Neural progenitor cell (in vitro differentiated cells): Measurements from ENCODE around the gene RSPH10B2.
"Not testable (repeated sequence)": the region's sequence is repeated elsewhere in the genome, so short reads cannot be mapped to it uniquely, and the experiment has no call there.

Experiments used
- EZH2 ChIP-seq: fragments of 200-600 bp; sonication (generic); IDR thresholded peaks from 2 replicates; pipeline ENCODE4 v1.6.1; 2017; ENCODE audit warnings: antibody characterized with exemption, mild to moderate bottlenecking, moderate library complexity
- EZH2phosphoT487 ChIP-seq: fragments of 200-600 bp; sonication (generic); IDR thresholded peaks from 2 replicates; pipeline ENCODE4 v1.6.1; 2017; ENCODE audit warnings: antibody characterized with exemption
- TF ChIP-seq, protein P1 (sequence below): fragments of 200-600 bp; sonication (generic); IDR thresholded peaks from 2 replicates; pipeline ENCODE4 v1.5.1; 2017; ENCODE audit warnings: antibody characterized with exemption, mild to moderate bottlenecking

DNA sequence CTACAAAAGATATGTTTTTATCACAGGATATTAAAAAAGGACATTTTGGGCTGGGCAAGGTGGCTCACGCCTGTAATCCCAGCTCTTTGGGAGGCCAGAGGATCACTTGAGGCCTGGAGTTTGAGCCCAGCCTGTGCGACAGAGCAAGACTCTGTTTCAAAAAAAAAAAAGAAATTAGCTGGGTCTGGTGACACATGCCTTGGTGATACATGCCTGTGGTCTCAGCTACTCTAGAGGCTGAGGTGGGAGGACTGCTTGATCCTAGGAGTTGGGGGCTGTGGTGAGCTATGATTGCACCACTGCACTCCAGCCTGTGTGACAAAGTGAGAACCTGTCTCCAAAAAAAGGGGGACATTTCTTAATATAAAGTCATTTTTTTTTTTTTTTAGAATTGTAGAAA lies 46.4 kb downstream of the RSPH10B2 start:
- TF ChIP-seq, protein P1, sequence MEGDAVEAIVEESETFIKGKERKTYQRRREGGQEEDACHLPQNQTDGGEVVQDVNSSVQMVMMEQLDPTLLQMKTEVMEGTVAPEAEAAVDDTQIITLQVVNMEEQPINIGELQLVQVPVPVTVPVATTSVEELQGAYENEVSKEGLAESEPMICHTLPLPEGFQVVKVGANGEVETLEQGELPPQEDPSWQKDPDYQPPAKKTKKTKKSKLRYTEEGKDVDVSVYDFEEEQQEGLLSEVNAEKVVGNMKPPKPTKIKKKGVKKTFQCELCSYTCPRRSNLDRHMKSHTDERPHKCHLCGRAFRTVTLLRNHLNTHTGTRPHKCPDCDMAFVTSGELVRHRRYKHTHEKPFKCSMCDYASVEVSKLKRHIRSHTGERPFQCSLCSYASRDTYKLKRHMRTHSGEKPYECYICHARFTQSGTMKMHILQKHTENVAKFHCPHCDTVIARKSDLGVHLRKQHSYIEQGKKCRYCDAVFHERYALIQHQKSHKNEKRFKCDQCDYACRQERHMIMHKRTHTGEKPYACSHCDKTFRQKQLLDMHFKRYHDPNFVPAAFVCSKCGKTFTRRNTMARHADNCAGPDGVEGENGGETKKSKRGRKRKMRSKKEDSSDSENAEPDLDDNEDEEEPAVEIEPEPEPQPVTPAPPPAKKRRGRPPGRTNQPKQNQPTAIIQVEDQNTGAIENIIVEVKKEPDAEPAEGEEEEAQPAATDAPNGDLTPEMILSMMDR = not testable (repeated sequence)
- TF ChIP-seq EZH2phosphoT487, EZH2: not testable (repeated sequence)
